ENCODE measurements around the gene ATG9B. TPM values are rescaled to one million over a fixed set of nuclear protein-coding genes. Genes with fewer than 3 reads are reported as not detected.

The ATG9B gene
- total and polyA plus RNA-seq, 2 of the 13 experiments (the other 11 are each of a cell fraction or from before 2014, with no cell fraction given), result 0.24 TPM; not detected in 1

DNA sequence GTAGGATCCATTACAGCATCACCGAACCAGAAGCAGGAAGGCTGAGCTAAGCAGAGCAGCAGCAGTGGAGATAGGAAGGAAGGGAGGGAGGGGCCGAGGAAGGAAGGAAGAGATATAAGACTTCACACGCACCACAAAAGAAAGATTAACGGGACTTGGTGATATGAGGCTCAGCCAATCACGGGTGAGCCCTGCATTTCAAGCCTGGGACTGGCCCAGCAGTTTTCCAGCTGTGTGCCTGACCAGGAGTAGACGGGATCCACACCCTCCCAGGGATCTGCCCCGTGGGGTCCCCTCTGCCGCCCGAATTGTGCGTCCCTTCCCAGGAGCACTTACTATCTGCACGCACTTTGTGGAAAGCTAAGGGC lies 16.2 kb downstream of the ATG9B start (continued):
- TF ChIP-seq NONO (IDR thresholded peaks at IDR 0.05) (no peak), NONO (CRISPR knock-in tag; conservative IDR thresholded peaks at IDR 0.05) (0 out of 2 replicates have a peak, but pooled peaks have one; percentile 21), ZSCAN12 (CRISPR knock-in tag; IDR thresholded peaks at IDR 0.05) (no peak), ZNF431 (CRISPR knock-in tag; IDR thresholded peaks at IDR 0.05; ENCODE audit: borderline replicate concordance, low read depth) (no peak), MIER2 (CRISPR knock-in tag; IDR thresholded peaks at IDR 0.05) (no peak), FOXP1 (IDR thresholded peaks at IDR 0.05) (no peak), FOXP1 (CRISPR knock-in tag; IDR thresholded peaks at IDR 0.05) (no peak), RFXAP (CRISPR knock-in tag; IDR thresholded peaks at IDR 0.05; ENCODE audit: borderline replicate concordance) (no peak)
- TF ChIP-seq, protein P1, sequence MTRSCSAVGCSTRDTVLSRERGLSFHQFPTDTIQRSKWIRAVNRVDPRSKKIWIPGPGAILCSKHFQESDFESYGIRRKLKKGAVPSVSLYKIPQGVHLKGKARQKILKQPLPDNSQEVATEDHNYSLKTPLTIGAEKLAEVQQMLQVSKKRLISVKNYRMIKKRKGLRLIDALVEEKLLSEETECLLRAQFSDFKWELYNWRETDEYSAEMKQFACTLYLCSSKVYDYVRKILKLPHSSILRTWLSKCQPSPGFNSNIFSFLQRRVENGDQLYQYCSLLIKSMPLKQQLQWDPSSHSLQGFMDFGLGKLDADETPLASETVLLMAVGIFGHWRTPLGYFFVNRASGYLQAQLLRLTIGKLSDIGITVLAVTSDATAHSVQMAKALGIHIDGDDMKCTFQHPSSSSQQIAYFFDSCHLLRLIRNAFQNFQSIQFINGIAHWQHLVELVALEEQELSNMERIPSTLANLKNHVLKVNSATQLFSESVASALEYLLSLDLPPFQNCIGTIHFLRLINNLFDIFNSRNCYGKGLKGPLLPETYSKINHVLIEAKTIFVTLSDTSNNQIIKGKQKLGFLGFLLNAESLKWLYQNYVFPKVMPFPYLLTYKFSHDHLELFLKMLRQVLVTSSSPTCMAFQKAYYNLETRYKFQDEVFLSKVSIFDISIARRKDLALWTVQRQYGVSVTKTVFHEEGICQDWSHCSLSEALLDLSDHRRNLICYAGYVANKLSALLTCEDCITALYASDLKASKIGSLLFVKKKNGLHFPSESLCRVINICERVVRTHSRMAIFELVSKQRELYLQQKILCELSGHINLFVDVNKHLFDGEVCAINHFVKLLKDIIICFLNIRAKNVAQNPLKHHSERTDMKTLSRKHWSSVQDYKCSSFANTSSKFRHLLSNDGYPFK (CRISPR knock-in tag; IDR thresholded peaks at IDR 0.05; ENCODE audit: borderline replicate concordance), result no peak

DNA sequence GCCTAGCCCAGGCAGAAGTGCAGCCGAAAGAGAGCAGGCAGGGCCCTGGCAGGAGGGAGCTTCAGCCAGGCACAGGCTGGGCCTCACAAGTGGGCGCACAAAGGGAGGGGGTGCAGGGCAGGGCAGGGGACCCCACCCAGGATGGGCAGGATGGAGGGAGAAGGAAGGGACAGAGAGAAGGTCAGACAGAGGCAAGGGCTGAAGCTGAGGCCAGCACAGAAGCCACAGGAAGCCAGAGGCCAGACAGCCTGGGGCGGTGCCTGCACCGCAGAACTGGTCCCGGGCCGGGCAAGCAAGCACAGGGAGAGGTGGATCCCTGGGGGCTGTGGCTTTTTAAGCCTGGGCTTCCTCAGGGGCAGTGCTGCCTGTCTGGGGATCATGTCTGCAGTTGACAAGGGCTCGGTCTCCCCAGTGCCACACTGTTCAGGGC lies 16.8 kb downstream of the ATG9B start:
- Histone ChIP-seq H3K36me3 (replicated peaks in 1 of 2; ENCODE audit: control insufficient read depth in 1 of 2, insufficient read depth in 2 of 2, low read length in 2 of 2) (no peaks in the 10 kb centered on the region), H2AFZ (ENCODE audit: low read length) (no peak overlapping the region), H3K4me2 (ENCODE audit: low read depth, low read length) (peak overlapping the region; percentile 98), H3K27me3 (ENCODE audit: control insufficient read depth in 1 of 2, insufficient read depth in 2 of 2, low read length in 2 of 2) (peaks cover 0 to 2% of the 10 kb centered on the region in 2 experiments; a peak in 2 of 5 replicates), H4K20me1 (ENCODE audit: insufficient read depth, low read length) (no peaks in the 10 kb centered on the region), H3K9ac (ENCODE audit: insufficient read depth, low read depth, low read length) (no peak overlapping the region), H3K79me2 (ENCODE audit: insufficient read depth, low read length) (no peaks in the 10 kb centered on the region), H3K4me3 (replicated peaks in 1 of 3; ENCODE audit: insufficient read depth in 1 of 3, low read depth in 2 of 3, low read length in 3 of 3) (peak overlapping the region in 2 of 3 experiments; percentile 22 to 48; a peak in 1 of 6 replicates), H3K9me3 (ENCODE audit: low read length) (no peaks in the 10 kb centered on the region), H3K4me1 (ENCODE audit: insufficient read depth, low read length) (peaks cover 98% of the 10 kb centered on the region), H3K27ac (ENCODE audit: extremely low read length, insufficient read depth, low read length) (no peak overlapping the region)
- ATAC-seq, result peak; percentile 8; the same call in 2 of the 3 replicates
- DNase-seq (ENCODE audit: low spot score), result no peak
- BruUV-seq (replicated peaks), result no TSS peak
- POLR2A ChIA-PET, result interaction anchor here (4.2 kb wide), 1 partner anchor 55 kb away, joined by 29 read pairs; no protein-coding TSS in a partner anchor
- FAIRE-seq, result no peak
- CTCF ChIA-PET (ENCODE audit: low intra/inter-chr PET ratio, low total read pairs), result no interaction called here
- intact Hi-C loops (cut with micrococcal nuclease; ENCODE audit: unreplicated experiment), result no loop called here
- in situ Hi-C loops (cut with HindIII; ENCODE audit: extremely low pct_ligation_motif_present, low pct_unique_long_range_greater_than_20kb), result no loop called here
- 30% methylated on average over 7 of the region's 7 CpGs for WGBS (ENCODE audit: low lambda C conversion rate)
- 0 out of 2 replicates have a peak, but pooled peaks have one; percentile 14 for TF ChIP-seq KMT2A (CRISPR knock-in tag; IDR thresholded peaks at IDR 0.05)
- no peak for TF ChIP-seq CREB1 (IDR thresholded peaks at IDR 0.05)
- no peak for TF ChIP-seq CREB1 (CRISPR knock-in tag; IDR thresholded peaks at IDR 0.05)
- TF ChIP-seq TAF1 (CRISPR knock-in tag; IDR thresholded peaks at IDR 0.05), result peak; percentile 16; the same call in 1 of the 2 replicates
- TF ChIP-seq NFE2L1 (CRISPR knock-in tag; IDR thresholded peaks at IDR 0.05; ENCODE audit: borderline replicate concordance), result 0 out of 2 replicates have a peak, but pooled peaks have one; percentile 16
- TF ChIP-seq ZNF17 (CRISPR knock-in tag; IDR thresholded peaks at IDR 0.05), result no peak
- no peak for TF ChIP-seq ZNF292 (CRISPR knock-in tag; IDR thresholded peaks at IDR 0.05; ENCODE audit: borderline replicate concordance, low read depth)
- no peak for TF ChIP-seq MYC (CRISPR knock-in tag; IDR thresholded peaks at IDR 0.05; ENCODE audit: borderline replicate concordance)
